Measurements from ENCODE around the gene TMEM51. TPM values are rescaled to one million over a fixed set of nuclear protein-coding genes. Genes with fewer than 3 reads are reported as not detected.

The TMEM51 gene
- total RNA-seq, 4 donors from 2014 or later = 9.3 to 14.1 (median 11.6) TPM

DNA sequence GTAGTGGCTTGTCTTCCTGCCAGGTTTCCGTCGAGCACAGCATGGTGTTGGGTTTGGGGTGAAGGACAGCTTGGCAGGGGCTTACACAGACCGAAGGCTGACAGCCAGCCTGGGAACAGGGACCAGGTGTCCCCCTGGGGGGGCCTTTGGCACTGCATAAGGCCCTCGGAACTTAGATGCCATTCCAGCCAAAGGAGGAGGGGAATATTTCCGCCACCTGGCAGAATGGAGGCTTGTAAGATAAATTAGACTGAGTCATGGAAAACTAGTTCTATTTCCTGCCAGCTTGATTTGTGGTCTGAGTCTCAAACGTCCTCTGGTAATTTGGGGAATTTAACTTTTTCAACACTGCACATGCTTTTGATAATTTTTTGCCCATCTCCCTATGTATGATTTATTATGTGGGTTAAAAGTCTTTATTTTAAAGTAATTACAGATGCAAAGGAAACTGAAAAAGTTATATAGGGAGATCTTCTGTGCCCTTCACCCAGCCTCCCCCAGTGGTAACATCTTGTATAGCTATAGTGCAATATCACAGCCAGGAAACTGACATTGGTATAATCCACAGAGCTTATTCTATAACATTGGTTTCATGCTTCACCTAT, 11.5 kb upstream of the TMEM51 start:
- no peak for TF ChIP-seq EP300 (IDR thresholded peaks at IDR 0.05)
- TF ChIP-seq, protein P1, sequence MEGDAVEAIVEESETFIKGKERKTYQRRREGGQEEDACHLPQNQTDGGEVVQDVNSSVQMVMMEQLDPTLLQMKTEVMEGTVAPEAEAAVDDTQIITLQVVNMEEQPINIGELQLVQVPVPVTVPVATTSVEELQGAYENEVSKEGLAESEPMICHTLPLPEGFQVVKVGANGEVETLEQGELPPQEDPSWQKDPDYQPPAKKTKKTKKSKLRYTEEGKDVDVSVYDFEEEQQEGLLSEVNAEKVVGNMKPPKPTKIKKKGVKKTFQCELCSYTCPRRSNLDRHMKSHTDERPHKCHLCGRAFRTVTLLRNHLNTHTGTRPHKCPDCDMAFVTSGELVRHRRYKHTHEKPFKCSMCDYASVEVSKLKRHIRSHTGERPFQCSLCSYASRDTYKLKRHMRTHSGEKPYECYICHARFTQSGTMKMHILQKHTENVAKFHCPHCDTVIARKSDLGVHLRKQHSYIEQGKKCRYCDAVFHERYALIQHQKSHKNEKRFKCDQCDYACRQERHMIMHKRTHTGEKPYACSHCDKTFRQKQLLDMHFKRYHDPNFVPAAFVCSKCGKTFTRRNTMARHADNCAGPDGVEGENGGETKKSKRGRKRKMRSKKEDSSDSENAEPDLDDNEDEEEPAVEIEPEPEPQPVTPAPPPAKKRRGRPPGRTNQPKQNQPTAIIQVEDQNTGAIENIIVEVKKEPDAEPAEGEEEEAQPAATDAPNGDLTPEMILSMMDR (IDR thresholded peaks at IDR 0.05) = no peak
- TF ChIP-seq POLR2A (IDR thresholded peaks at IDR 0.05) = no peak
- 55 to 61% methylated on average over 6 of the region's 6 CpGs for WGBS, 2 donors
- no peak overlapping the region for H3K27ac ChIP-seq
- no peak overlapping the region for H3K4me3 ChIP-seq
- no peaks in the 10 kb centered on the region for H3K36me3 ChIP-seq
- no peaks in the 10 kb centered on the region for H3K4me1 ChIP-seq
- DNase-seq (ENCODE audit: low spot score in 2 of 2) = no peak
- H3K27me3 ChIP-seq = no peaks in the 10 kb centered on the region
- peaks cover 0 to 11% (median 0%) of the 10 kb centered on the region in 4 donors for H3K9me3 ChIP-seq

DNA sequence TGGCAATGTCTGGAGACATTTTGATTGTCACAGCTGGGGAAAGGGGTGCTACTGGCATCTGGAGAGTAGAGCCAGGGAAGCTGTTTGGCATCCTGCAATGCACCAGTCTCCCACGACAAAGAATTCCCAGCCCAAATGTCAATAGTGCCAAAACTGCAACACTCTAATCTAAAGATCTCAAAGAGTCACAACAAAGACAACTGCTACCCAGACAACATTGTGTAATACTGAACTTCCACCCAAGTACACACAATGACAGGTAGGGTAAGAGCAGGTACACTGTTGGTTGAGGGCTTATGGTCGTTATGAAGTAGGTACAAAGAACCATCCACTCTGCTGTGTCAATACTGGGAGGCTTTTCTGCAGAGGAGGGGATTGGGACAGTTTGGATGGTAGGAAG, 8.2 kb upstream of the TMEM51 start:
- no peaks in the 10 kb centered on the region for H3K4me1 ChIP-seq
- no peak overlapping the region for H3K4me3 ChIP-seq
- no peak for DNase-seq (ENCODE audit: low spot score in 2 of 2)
- TF ChIP-seq, protein P1 (IDR thresholded peaks at IDR 0.05) = no peak
- TF ChIP-seq EP300 (IDR thresholded peaks at IDR 0.05) = no peak
- H3K27me3 ChIP-seq = no peaks in the 10 kb centered on the region
- H3K36me3 ChIP-seq = no peaks in the 10 kb centered on the region
- no peak overlapping the region for H3K27ac ChIP-seq
- 69 to 74% methylated on average over 2 of the region's 2 CpGs for WGBS, 2 donors
- H3K9me3 ChIP-seq = peaks cover 0 to 11% (median 0%) of the 10 kb centered on the region in 4 donors

DNA sequence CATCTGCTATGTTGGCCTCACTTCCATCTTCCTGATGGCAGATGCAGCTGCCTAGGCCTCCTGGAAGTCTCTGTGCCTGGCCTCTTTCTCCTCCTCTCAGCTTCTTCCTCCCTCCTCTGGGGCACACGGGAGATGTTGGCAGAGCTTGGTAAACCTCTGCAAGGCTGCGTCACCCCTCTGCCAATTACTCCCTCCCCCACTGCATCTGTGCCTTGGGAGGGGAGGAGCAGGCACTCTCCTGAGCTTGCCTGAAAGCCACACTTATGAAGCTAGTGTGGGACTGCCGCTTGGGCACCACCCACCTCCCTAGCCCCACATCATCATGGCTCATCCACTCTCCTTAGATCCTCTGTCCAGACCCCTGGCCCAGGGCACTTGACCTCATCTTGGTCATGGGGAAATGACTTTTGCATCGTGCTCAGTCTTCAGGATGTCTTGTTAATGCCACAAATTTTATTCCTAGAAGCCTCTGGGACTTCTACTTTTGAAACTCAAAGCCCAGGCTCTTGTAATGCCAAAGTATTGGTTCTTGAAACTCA, 7.3 kb upstream of the TMEM51 start:
- TF ChIP-seq POLR2A (IDR thresholded peaks at IDR 0.05) = no peak
- no peak for TF ChIP-seq EP300 (IDR thresholded peaks at IDR 0.05)
- TF ChIP-seq, protein P1 (IDR thresholded peaks at IDR 0.05) = no peak
- Histone ChIP-seq H3K9me3 (peaks cover 0 to 11% (median 0%) of the 10 kb centered on the region in 4 donors), H3K27me3 (no peaks in the 10 kb centered on the region), H3K27ac (no peak overlapping the region), H3K4me1 (no peaks in the 10 kb centered on the region), H3K36me3 (no peaks in the 10 kb centered on the region), H3K4me3 (no peak overlapping the region)
- DNase-seq (ENCODE audit: low spot score in 2 of 2) = no peak
- WGBS, 2 donors = 54 to 67% methylated on average over 4 of the region's 4 CpGs

DNA sequence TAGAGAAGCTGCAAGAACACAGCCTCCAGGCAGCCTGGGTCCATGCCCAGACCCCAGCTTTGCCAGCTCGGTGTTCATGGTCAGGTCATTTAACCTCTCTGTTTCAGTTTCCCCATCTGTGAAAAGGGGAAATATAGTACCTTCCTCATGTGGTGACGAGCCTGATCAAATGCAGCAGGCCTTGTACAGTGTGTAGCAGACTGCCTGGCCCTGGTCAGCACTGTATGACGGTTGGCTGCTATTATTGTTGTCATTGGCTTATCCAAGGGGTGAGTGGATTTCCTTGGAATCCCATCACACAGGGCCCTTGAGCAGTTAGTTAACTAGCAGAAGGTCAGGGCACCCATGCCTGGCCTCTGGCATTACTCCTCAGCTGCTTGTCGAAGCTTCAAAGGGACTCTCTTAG, 6.6 kb upstream of the TMEM51 start:
- H3K4me3 ChIP-seq = no peak overlapping the region
- H3K36me3 ChIP-seq = no peaks in the 10 kb centered on the region
- H3K4me1 ChIP-seq = peaks cover 0 to 2% (median 0%) of the 10 kb centered on the region in 4 donors
- no peak overlapping the region for H3K27ac ChIP-seq
- H3K27me3 ChIP-seq = no peaks in the 10 kb centered on the region
- peaks cover 0 to 10% (median 0%) of the 10 kb centered on the region in 4 donors for H3K9me3 ChIP-seq
- DNase-seq (ENCODE audit: low spot score in 2 of 2) = no peak
- TF ChIP-seq POLR2A (IDR thresholded peaks at IDR 0.05) (no peak), EP300 (IDR thresholded peaks at IDR 0.05) (no peak)
- TF ChIP-seq, protein P1 (IDR thresholded peaks at IDR 0.05) = no peak
- WGBS, 2 donors = 23 to 53% methylated on average over 4 of the region's 4 CpGs

DNA sequence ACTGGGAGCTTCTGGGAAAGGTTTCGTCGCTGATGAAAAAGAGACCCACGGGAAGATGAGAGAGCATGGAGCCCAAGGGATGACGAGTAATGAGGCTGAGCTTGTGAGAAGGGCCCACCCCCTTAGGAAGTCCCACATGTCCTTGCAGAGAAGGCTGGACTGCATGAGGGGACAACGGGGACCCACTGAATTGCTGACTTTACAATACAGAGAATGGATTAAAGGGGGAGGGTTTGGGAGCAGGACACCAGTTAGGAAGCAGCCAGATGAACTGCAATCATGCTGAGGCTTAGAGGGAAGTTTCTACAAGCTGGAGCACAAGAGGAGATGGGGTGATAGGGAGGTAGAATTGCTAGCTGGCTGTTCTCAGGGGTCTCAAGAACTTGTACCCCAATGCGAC, 5.5 kb upstream of the TMEM51 start:
- DNase-seq (ENCODE audit: low spot score in 2 of 2) = no peak
- Histone ChIP-seq H3K27ac (no peak overlapping the region), H3K4me3 (no peak overlapping the region), H3K27me3 (no peaks in the 10 kb centered on the region), H3K36me3 (no peaks in the 10 kb centered on the region), H3K9me3 (no peaks in the 10 kb centered on the region), H3K4me1 (peaks cover 0 to 12% (median 0%) of the 10 kb centered on the region in 4 donors)
- TF ChIP-seq EP300 (IDR thresholded peaks at IDR 0.05) (no peak), POLR2A (IDR thresholded peaks at IDR 0.05) (no peak)
- TF ChIP-seq, protein P1 (IDR thresholded peaks at IDR 0.05) = no peak
- 80 to 83% methylated on average over 6 of the region's 6 CpGs for WGBS, 2 donors

Measured in tibial nerve (tissue), 4 donors.